ENCODE results near the gene ATXN1. TPM values are rescaled to one million over a fixed set of nuclear protein-coding genes. Genes with fewer than 3 reads are reported as not detected.
"Not testable (repeated sequence)": the region's sequence is repeated elsewhere in the genome, so short reads cannot be mapped to it uniquely, and the experiment has no call there.

ATXN1 gene
- polyA plus RNA-seq, 1 of the 3 experiments (the other 2 are of a cell fraction) = 7.9 TPM

DNA sequence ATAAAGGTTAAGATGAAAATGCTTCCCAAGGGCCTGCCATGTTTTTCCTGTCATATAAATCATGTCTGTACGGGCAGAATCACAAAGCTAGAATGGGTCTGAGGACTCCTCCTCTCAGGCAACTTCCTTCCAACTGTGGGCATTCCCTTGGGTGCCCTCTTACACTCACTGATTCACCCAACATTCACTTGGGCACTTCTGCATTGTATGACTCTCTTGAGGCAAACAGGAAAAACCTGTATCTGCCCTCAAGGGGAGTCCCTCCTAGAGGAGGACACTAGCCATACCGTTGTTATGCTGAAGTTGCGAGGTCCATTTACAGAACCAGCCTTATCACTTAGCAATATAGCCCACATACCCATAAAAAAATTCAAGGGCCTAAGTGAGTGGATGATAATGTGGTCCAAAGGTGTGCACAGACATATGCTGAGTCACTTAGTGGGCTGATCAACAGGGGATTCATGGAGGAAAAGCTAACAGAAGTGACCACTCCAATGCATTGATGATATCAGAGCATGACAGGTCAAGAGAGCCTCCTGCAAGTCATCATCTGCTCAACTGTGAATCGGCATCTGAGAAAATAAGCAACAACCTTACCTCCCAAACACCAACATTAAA lies 131.1 kb downstream of the ATXN1 start:
- ChIA-PET CTCF (no interaction called here), POLR2A (no interaction called here)
- no peak overlapping the region for H3K9ac ChIP-seq
- H3F3A ChIP-seq (replicated peaks; ENCODE audit: insufficient read depth) = peaks cover 11% of the 10 kb centered on the region
- no peaks in the 10 kb centered on the region for H4K20me1 ChIP-seq (ENCODE audit: insufficient read depth)
- H3K27me3 ChIP-seq (ENCODE audit: insufficient read depth) = no peaks in the 10 kb centered on the region
- H3K9me3 ChIP-seq = no peaks in the 10 kb centered on the region
- H3K4me2 ChIP-seq = no peak overlapping the region
- H3K27ac ChIP-seq (ENCODE audit: low read depth in 2 of 2, low read length in 1 of 2) = no peak overlapping the region
- H3K9me2 ChIP-seq = no peaks in the 10 kb centered on the region
- no peak overlapping the region for H2AFZ ChIP-seq (ENCODE audit: low read depth)
- 84% methylated on average over 4 of the region's 4 CpGs for WGBS (ENCODE audit: low lambda C conversion rate)
- no peak overlapping the region for H3K4me3 ChIP-seq (ENCODE audit: low read depth in 2 of 2, low read length in 1 of 2)
- peaks cover 51% of the 10 kb centered on the region for H3K79me2 ChIP-seq (ENCODE audit: insufficient read depth)
- peaks cover 0 to 10% of the 10 kb centered on the region in 2 experiments for H3K36me3 ChIP-seq (replicated peaks in 1 of 2; ENCODE audit: control insufficient read depth in 1 of 2, insufficient read depth in 2 of 2, low read length in 1 of 2)
- no peak for DNase-seq
- H3K4me1 ChIP-seq (ENCODE audit: control insufficient read depth in 1 of 2, insufficient read depth in 2 of 2, low read depth in 1 of 2, low read length in 1 of 2) = 0 out of 4 replicates have a peak, but pooled peaks cover 0 to 3% of the 10 kb centered on the region in 2 experiments
- no peak for TF ChIP-seq NFIC (IDR thresholded peaks at IDR 0.05; ENCODE audit: borderline replicate concordance)
- TF ChIP-seq, protein P1, sequence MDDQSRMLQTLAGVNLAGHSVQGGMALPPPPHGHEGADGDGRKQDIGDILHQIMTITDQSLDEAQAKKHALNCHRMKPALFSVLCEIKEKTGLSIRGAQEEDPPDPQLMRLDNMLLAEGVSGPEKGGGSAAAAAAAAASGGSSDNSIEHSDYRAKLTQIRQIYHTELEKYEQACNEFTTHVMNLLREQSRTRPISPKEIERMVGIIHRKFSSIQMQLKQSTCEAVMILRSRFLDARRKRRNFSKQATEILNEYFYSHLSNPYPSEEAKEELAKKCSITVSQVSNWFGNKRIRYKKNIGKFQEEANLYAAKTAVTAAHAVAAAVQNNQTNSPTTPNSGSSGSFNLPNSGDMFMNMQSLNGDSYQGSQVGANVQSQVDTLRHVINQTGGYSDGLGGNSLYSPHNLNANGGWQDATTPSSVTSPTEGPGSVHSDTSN (IDR thresholded peaks at IDR 0.05) = no peak
- TF ChIP-seq, protein P2, sequence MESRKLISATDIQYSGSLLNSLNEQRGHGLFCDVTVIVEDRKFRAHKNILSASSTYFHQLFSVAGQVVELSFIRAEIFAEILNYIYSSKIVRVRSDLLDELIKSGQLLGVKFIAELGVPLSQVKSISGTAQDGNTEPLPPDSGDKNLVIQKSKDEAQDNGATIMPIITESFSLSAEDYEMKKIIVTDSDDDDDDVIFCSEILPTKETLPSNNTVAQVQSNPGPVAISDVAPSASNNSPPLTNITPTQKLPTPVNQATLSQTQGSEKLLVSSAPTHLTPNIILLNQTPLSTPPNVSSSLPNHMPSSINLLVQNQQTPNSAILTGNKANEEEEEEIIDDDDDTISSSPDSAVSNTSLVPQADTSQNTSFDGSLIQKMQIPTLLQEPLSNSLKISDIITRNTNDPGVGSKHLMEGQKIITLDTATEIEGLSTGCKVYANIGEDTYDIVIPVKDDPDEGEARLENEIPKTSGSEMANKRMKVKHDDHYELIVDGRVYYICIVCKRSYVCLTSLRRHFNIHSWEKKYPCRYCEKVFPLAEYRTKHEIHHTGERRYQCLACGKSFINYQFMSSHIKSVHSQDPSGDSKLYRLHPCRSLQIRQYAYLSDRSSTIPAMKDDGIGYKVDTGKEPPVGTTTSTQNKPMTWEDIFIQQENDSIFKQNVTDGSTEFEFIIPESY (IDR thresholded peaks at IDR 0.05; ENCODE audit: borderline replicate concordance, low read depth) = no peak
- TF ChIP-seq MXI1 (IDR thresholded peaks at IDR 0.05; ENCODE audit: low read depth, low read length) = no peak
- no peak for TF ChIP-seq TCF12 (IDR thresholded peaks at IDR 0.05)
- TF ChIP-seq RXRA (IDR thresholded peaks at IDR 0.05; ENCODE audit: borderline replicate concordance, low read depth) = no peak
- TF ChIP-seq RFX5 (IDR thresholded peaks at IDR 0.05; ENCODE audit: low read length) = no peak
- no peak for TF ChIP-seq NRF1 (IDR thresholded peaks at IDR 0.05; ENCODE audit: low read depth, low read length)
- TF ChIP-seq YY1 (IDR thresholded peaks at IDR 0.05; ENCODE audit: low read depth) = no peak
- no peak for TF ChIP-seq FOXJ3 (CRISPR knock-in tag; IDR thresholded peaks at IDR 0.05)
- no peak for TF ChIP-seq ELF1 (IDR thresholded peaks at IDR 0.05)

DNA sequence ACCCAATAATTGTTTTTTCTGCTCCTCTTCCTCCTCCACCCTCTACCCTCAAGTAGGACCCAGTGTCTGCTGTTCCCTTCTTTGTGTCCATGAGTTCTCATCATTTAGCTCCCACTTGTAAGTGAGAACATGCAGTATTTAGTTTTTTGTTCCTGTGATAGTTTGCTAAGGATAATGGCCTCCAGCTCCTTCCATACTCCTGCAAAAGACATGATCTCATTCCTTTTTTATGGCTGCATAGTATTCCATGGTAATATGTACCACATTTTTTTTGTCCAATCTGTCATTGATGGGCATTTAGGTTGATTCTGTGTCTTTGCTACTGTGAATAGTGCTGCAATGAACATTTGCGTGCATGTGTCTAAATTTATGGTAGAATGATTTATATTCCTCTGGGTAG lies 132.7 kb downstream of the ATXN1 start:
- POLR2A ChIA-PET; H3K4me2 ChIP-seq; CTCF ChIA-PET; DNase-seq; H3K9me3 ChIP-seq; H3K27ac ChIP-seq (ENCODE audit: low read depth in 2 of 2, low read length in 1 of 2); H3K9ac ChIP-seq; H2AFZ ChIP-seq (ENCODE audit: low read depth); H3K9me2 ChIP-seq; H4K20me1 ChIP-seq (ENCODE audit: insufficient read depth); H3K4me3 ChIP-seq (ENCODE audit: low read depth in 2 of 2, low read length in 1 of 2); H3K27me3 ChIP-seq (ENCODE audit: insufficient read depth); H3K4me1 ChIP-seq (ENCODE audit: control insufficient read depth in 1 of 2, insufficient read depth in 2 of 2, low read depth in 1 of 2, low read length in 1 of 2): not testable (repeated sequence)
- Histone ChIP-seq H3F3A (replicated peaks; ENCODE audit: insufficient read depth) (peaks cover 11% of the 10 kb centered on the region), H3K36me3 (replicated peaks in 1 of 2; ENCODE audit: control insufficient read depth in 1 of 2, insufficient read depth in 2 of 2, low read length in 1 of 2) (peaks cover 0 to 10% of the 10 kb centered on the region in 2 experiments), H3K79me2 (ENCODE audit: insufficient read depth) (peaks cover 43% of the 10 kb centered on the region)
- WGBS (ENCODE audit: low lambda C conversion rate) = 100% methylated on average over 1 of the region's 1 CpG

Data from SK-N-SH (cell line).